Vagina (tissue), 2 donors: ENCODE results near the gene TNFRSF6B. TPM values are rescaled to one million over a fixed set of nuclear protein-coding genes. Genes with fewer than 3 reads are reported as not detected.

ENCODE experiments used
- DNase-seq, 2 donors: peaks; one replicate each; pipeline ENCODE4 v3.0.0-alpha.2; 2017; ENCODE audit errors: extremely low spot score in 2 of 2
- H3K27ac ChIP-seq: fragments of 200-600 bp; sonication (generic); one replicate; pipeline ENCODE4 v1.5.1; 2019
- H3K27me3 ChIP-seq: fragments of 200-600 bp; sonication (generic); one replicate; pipeline ENCODE4 v1.5.1; 2019
- H3K36me3 ChIP-seq, 2 donors: fragments of 200-600 bp; sonication (generic); one replicate each; pipeline ENCODE4 v1.5.1; 2017 to 2019
- H3K4me1 ChIP-seq: fragments of 200-600 bp; sonication (generic); one replicate; pipeline ENCODE4 v1.5.1; 2019
- H3K4me3 ChIP-seq, 2 donors: fragments of 200-600 bp; sonication (generic); 1 replicate in 1 of 2; 2 replicates in 1 of 2; pipeline ENCODE4 v1.5.1; 2016 to 2019
- H3K9me3 ChIP-seq: fragments of 200-600 bp; sonication (generic); one replicate; pipeline ENCODE4 v1.5.1; 2019
- CTCF ChIP-seq, 3 experiments: fragments of 450-650 bp in 2 of 3; fragments of 200-600 bp in 1 of 3; sonication (generic) in 1 of 3; IDR thresholded peaks; one replicate each; pipeline ENCODE4 v1.5.1; 2017 to 2019; ENCODE audit warnings: antibody characterized with exemption in 3 of 3, mild to moderate bottlenecking in 2 of 3, moderate library complexity in 2 of 3
- POLR2A ChIP-seq, 2 donors: fragments of 450-650 bp; IDR thresholded peaks; one replicate each; pipeline ENCODE4 v1.6.1; 2017; ENCODE audit warnings: antibody characterized with exemption in 2 of 2, mild to moderate bottlenecking in 2 of 2, moderate library complexity in 2 of 2
- POLR2AphosphoS5 ChIP-seq, 2 donors: sonication (generic); formaldehyde crosslinking; IDR thresholded peaks; one replicate each; pipeline ENCODE4 v1.9.0; 2017; ENCODE audit warnings: antibody characterized with exemption in 2 of 2, mild to moderate bottlenecking in 2 of 2, low read depth in 1 of 2; ENCODE audit not compliant: insufficient read depth in 1 of 2
- intact Hi-C: fragments of 100-400 bp; cut with DNase I; formaldehyde crosslinking; loops from one replicate; pipeline ENCODE4 v1.15.1; 2023
- total RNA-seq: library from RNA; depleted of rRNA; stranded (reverse); fragments of >200 nt; gene quantifications from one replicate; pipeline ENCODE4 v1.2.3, GENCODE V29; 2016

Gene TNFRSF6B
- total RNA-seq, 1 donor from 2014 or later, result 16.7 TPM

GRCh38 chr20:63688228-63689045 lies 8.0 kb upstream of the TNFRSF6B start:
- intact Hi-C loops, result no loop called here
- no peaks in the 10 kb centered on the region for H3K36me3 ChIP-seq
- H3K27ac ChIP-seq, result peak overlapping the region; percentile 84
- peaks cover 28% of the 10 kb centered on the region for H3K4me1 ChIP-seq
- no peak for DNase-seq
- H3K4me3 ChIP-seq, result no peak overlapping the region
- H3K27me3 ChIP-seq, result no peaks in the 10 kb centered on the region
- H3K9me3 ChIP-seq, result no peaks in the 10 kb centered on the region
- no peak for TF ChIP-seq POLR2A (IDR thresholded peaks at IDR 0.05)
- no peak for TF ChIP-seq CTCF (IDR thresholded peaks at IDR 0.05)
- TF ChIP-seq POLR2AphosphoS5 (IDR thresholded peaks at IDR 0.05; ENCODE audit: insufficient read depth in 1 of 2, low read depth in 1 of 2), result no peak

GRCh38 chr20:63689046-63690002 lies 7.1 kb upstream of the TNFRSF6B start:
- H3K9me3 ChIP-seq, result no peaks in the 10 kb centered on the region
- H3K27ac ChIP-seq, result no peak overlapping the region
- no peak for DNase-seq
- no peak overlapping the region for H3K4me3 ChIP-seq
- peaks cover 28% of the 10 kb centered on the region for H3K4me1 ChIP-seq
- H3K27me3 ChIP-seq, result no peaks in the 10 kb centered on the region
- TF ChIP-seq POLR2AphosphoS5 (IDR thresholded peaks at IDR 0.05; ENCODE audit: insufficient read depth in 1 of 2, low read depth in 1 of 2), result no peak
- no peak for TF ChIP-seq CTCF (IDR thresholded peaks at IDR 0.05)
- TF ChIP-seq POLR2A (IDR thresholded peaks at IDR 0.05), result no peak
- H3K36me3 ChIP-seq, result no peaks in the 10 kb centered on the region
- intact Hi-C loops, result no loop called here

- TF ChIP-seq POLR2AphosphoS5 (IDR thresholded peaks at IDR 0.05; ENCODE audit: insufficient read depth in 1 of 2, low read depth in 1 of 2) (no peak), CTCF (IDR thresholded peaks at IDR 0.05) (no peak)
- no peaks in the 10 kb centered on the region for H3K27me3 ChIP-seq
- H3K4me1 ChIP-seq, result peaks cover 33% of the 10 kb centered on the region
- no peaks in the 10 kb centered on the region for H3K36me3 ChIP-seq
- no peak overlapping the region for H3K27ac ChIP-seq
- no peak overlapping the region for H3K4me3 ChIP-seq
- no peaks in the 10 kb centered on the region for H3K9me3 ChIP-seq
- intact Hi-C loops, result no loop called here
- no peak for DNase-seq
These were observed 6.2 kb upstream of the TNFRSF6B start for GRCh38 chr20:63690003-63690897.

GRCh38 chr20:63690898-63691710 lies 5.3 kb upstream of the TNFRSF6B start:
- DNase-seq, result no peak
- intact Hi-C loops, result no loop called here
- Histone ChIP-seq H3K36me3 (no peaks in the 10 kb centered on the region), H3K9me3 (no peaks in the 10 kb centered on the region), H3K27ac (no peak overlapping the region), H3K27me3 (no peaks in the 10 kb centered on the region), H3K4me1 (peaks cover 28% of the 10 kb centered on the region), H3K4me3 (no peak overlapping the region)
- TF ChIP-seq POLR2AphosphoS5 (IDR thresholded peaks at IDR 0.05; ENCODE audit: insufficient read depth in 1 of 2, low read depth in 1 of 2) (no peak), POLR2A (IDR thresholded peaks at IDR 0.05) (no peak), CTCF (IDR thresholded peaks at IDR 0.05) (no peak)
